ENCODE results near the gene KCNK3. TPM values are rescaled to one million over a fixed set of nuclear protein-coding genes. Genes with fewer than 3 reads are reported as not detected.
"Not testable (repeated sequence)": the region's sequence is repeated elsewhere in the genome, so short reads cannot be mapped to it uniquely, and the experiment has no call there.

KCNK3 gene
- total RNA-seq, 2 experiments from 2014 or later = not detected

GRCh38 chr2:26757873-26758789 lies 65.6 kb downstream of the KCNK3 start:
- peak overlapping the region; percentile 8 for H3K27ac Mint-ChIP-seq
- ATAC-seq = peak; percentile 61

GRCh38 chr2:26758790-26759321 lies 66.3 kb downstream of the KCNK3 start:
- CTCF ChIA-PET = no interaction called here
- POLR2A ChIA-PET = no interaction called here
- H3K4me1 Mint-ChIP-seq (ENCODE audit: low read depth) = peaks cover 11% of the 10 kb centered on the region
- H3K27me3 Mint-ChIP-seq = no peaks in the 10 kb centered on the region
- peak overlapping the region; percentile 8 for H3K27ac Mint-ChIP-seq
- intact Hi-C loops (cut with micrococcal nuclease) = no loop called here
- no peak overlapping the region for H3K4me3 Mint-ChIP-seq
- no peaks in the 10 kb centered on the region for H3K9me3 Mint-ChIP-seq
- no peaks in the 10 kb centered on the region for H3K36me3 Mint-ChIP-seq (ENCODE audit: low read depth)
- TF ChIP-seq CTCF (IDR thresholded peaks at IDR 0.05) = no peak
- DNase-seq (no peak), ATAC-seq (no peak)

More at GRCh38 chr2:26757873-26758789, 65.6 kb downstream of the KCNK3 start:
- Mint-ChIP-seq H3K9me3 (no peaks in the 10 kb centered on the region), H3K36me3 (ENCODE audit: low read depth) (no peaks in the 10 kb centered on the region), H3K4me3 (no peak overlapping the region), H3K4me1 (ENCODE audit: low read depth) (peaks cover 9% of the 10 kb centered on the region), H3K27me3 (no peaks in the 10 kb centered on the region)
- no peak for TF ChIP-seq CTCF (IDR thresholded peaks at IDR 0.05)
- POLR2A ChIA-PET = no interaction called here
- CTCF ChIA-PET = interaction anchor here (0.9 to 1.1 kb wide), 2 partner anchors 13 to 152 kb away, joined by 4 read pairs; no protein-coding TSS in a partner anchor
- peak; percentile 57 for DNase-seq
- intact Hi-C loops (cut with micrococcal nuclease) = no loop called here

- ChIA-PET POLR2A (no interaction called here), CTCF (no interaction called here)
- ATAC-seq (no peak), DNase-seq (no peak)
- intact Hi-C loops (cut with micrococcal nuclease) = no loop called here
- no peak for TF ChIP-seq CTCF (IDR thresholded peaks at IDR 0.05)
- Mint-ChIP-seq H3K4me3 (no peak overlapping the region), H3K27ac (no peak overlapping the region), H3K36me3 (ENCODE audit: low read depth) (no peaks in the 10 kb centered on the region), H3K4me1 (ENCODE audit: low read depth) (peaks cover 14% of the 10 kb centered on the region), H3K9me3 (no peaks in the 10 kb centered on the region), H3K27me3 (no peaks in the 10 kb centered on the region)
Observed at GRCh38 chr2:26759845-26760244, 67.3 kb downstream of the KCNK3 start.

- H3K4me3 Mint-ChIP-seq; POLR2A ChIA-PET; H3K36me3 Mint-ChIP-seq (ENCODE audit: low read depth); ATAC-seq; CTCF ChIA-PET; H3K27me3 Mint-ChIP-seq; DNase-seq; intact Hi-C loops (cut with micrococcal nuclease); H3K9me3 Mint-ChIP-seq; H3K27ac Mint-ChIP-seq: not testable (repeated sequence)
- H3K4me1 Mint-ChIP-seq (ENCODE audit: low read depth) = peaks cover 25% of the 10 kb centered on the region
Observed at GRCh38 chr2:26760991-26761390, 68.5 kb downstream of the KCNK3 start.

- ChIA-PET POLR2A (no interaction called here), CTCF (interaction anchor here (0.8 kb wide), 1 partner anchor 20 kb away, joined by 3 read pairs; no protein-coding TSS in a partner anchor)
- Mint-ChIP-seq H3K4me3 (peak overlapping the region; percentile 85), H3K27ac (peak overlapping the region; percentile 88), H3K27me3 (no peaks in the 10 kb centered on the region), H3K9me3 (no peaks in the 10 kb centered on the region), H3K4me1 (ENCODE audit: low read depth) (peaks cover 35% of the 10 kb centered on the region), H3K36me3 (ENCODE audit: low read depth) (peaks cover 1% of the 10 kb centered on the region)
- ATAC-seq (no peak), DNase-seq (no peak)
- intact Hi-C loops (cut with micrococcal nuclease) = no loop called here
- no peak for TF ChIP-seq CTCF (IDR thresholded peaks at IDR 0.05)
Observed at GRCh38 chr2:26763019-26763418, 70.5 kb downstream of the KCNK3 start.
